ENCODE results near the gene USP50. TPM values are rescaled to one million over a fixed set of nuclear protein-coding genes. Genes with fewer than 3 reads are reported as not detected.
"Not testable (repeated sequence)": the region's sequence is repeated elsewhere in the genome, so short reads cannot be mapped to it uniquely, and the experiment has no call there.

Gene USP50
- total RNA-seq, 1 donor from 2014 or later, result 1.5 TPM

DNA sequence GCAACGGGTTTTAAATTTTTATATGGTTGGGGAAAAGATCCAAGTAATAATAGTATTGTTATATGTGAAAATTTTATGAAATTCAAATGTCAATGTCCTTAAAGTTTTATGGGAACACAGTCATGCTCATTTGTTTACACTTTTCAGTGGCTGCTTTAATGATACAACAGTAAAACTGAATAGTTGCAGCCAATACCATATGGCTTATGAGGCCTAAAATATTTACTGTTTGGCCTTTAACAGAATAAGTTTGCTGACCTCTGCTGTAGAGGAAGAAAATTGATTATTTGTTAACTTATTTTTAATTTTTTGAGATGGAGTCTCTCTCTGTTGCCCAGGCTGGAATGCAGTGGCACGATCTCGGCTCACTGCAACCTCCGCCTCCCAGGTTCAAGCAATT lies 44.7 kb downstream of the USP50 start:
- H3K4me3 Mint-ChIP-seq, result no peak overlapping the region
- DNase-seq (ENCODE audit: low spot score in 2 of 2, unreplicated experiment in 2 of 2), result no peak
- no peaks in the 10 kb centered on the region for H3K9me3 Mint-ChIP-seq
- H3K36me3 Mint-ChIP-seq, result peaks cover 23% of the 10 kb centered on the region
- no peaks in the 10 kb centered on the region for H3K27me3 Mint-ChIP-seq (ENCODE audit: low read depth)
- no peaks in the 10 kb centered on the region for H3K4me1 Mint-ChIP-seq
- H3K27ac Mint-ChIP-seq, result no peak overlapping the region
- TF ChIP-seq, protein P1, sequence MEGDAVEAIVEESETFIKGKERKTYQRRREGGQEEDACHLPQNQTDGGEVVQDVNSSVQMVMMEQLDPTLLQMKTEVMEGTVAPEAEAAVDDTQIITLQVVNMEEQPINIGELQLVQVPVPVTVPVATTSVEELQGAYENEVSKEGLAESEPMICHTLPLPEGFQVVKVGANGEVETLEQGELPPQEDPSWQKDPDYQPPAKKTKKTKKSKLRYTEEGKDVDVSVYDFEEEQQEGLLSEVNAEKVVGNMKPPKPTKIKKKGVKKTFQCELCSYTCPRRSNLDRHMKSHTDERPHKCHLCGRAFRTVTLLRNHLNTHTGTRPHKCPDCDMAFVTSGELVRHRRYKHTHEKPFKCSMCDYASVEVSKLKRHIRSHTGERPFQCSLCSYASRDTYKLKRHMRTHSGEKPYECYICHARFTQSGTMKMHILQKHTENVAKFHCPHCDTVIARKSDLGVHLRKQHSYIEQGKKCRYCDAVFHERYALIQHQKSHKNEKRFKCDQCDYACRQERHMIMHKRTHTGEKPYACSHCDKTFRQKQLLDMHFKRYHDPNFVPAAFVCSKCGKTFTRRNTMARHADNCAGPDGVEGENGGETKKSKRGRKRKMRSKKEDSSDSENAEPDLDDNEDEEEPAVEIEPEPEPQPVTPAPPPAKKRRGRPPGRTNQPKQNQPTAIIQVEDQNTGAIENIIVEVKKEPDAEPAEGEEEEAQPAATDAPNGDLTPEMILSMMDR (IDR thresholded peaks at IDR 0.05; ENCODE audit: unreplicated experiment), result no peak

DNA sequence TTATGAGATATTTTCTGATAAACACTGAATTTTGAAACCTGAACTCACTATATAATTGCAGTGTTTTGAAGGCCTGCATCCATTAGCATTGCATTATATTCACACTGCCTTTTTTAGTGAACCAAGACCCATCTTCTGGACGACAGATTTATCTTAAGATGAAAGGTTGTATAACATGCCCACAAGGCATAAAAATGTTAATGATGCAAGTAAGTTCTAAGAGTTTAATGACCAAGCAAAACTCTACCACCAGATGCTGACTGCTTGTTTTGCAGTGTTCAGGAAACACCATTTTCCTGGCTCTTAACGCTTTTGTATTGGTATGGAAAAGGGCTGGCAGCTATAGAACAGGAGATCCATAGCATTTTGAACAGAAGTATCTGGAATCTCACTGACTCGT lies 46.1 kb downstream of the USP50 start:
- Mint-ChIP-seq H3K27me3 (ENCODE audit: low read depth) (no peaks in the 10 kb centered on the region), H3K36me3 (peaks cover 32% of the 10 kb centered on the region), H3K27ac (no peak overlapping the region)

DNA sequence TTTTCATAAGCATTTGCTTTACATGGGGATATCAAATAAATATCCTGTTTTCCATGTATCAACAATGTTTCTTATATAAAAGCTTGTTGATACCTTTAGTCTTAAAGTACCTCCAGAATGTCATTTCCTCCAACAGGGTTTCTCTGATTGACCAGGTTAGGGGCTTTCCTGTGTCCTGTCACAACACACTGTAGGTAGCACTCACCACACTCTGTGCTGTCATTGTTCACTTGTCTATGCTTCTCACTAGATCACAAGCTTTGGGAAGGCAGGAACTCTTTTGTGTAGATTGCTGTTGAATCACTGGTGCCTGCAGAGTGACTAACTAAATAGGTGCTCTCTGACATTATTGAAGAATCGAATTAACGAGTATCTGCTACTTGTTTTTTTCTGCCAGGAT lies 49.8 kb downstream of the USP50 start:
- Mint-ChIP-seq H3K4me3 (no peak overlapping the region), H3K27me3 (ENCODE audit: low read depth) (no peaks in the 10 kb centered on the region), H3K9me3 (no peaks in the 10 kb centered on the region), H3K27ac (no peak overlapping the region), H3K4me1 (no peaks in the 10 kb centered on the region), H3K36me3 (peaks cover 37% of the 10 kb centered on the region)
- TF ChIP-seq, protein P1 (IDR thresholded peaks at IDR 0.05; ENCODE audit: unreplicated experiment), result no peak
- no peak for DNase-seq (ENCODE audit: low spot score in 2 of 2, unreplicated experiment in 2 of 2)

More for the DNA sequence above, 46.1 kb downstream of the USP50 start:
- TF ChIP-seq, protein P1 (IDR thresholded peaks at IDR 0.05; ENCODE audit: unreplicated experiment), result no peak
- H3K4me1 Mint-ChIP-seq, result no peaks in the 10 kb centered on the region
- DNase-seq (ENCODE audit: low spot score in 2 of 2, unreplicated experiment in 2 of 2), result no peak
- H3K9me3 Mint-ChIP-seq, result no peaks in the 10 kb centered on the region
- no peak overlapping the region for H3K4me3 Mint-ChIP-seq

DNA sequence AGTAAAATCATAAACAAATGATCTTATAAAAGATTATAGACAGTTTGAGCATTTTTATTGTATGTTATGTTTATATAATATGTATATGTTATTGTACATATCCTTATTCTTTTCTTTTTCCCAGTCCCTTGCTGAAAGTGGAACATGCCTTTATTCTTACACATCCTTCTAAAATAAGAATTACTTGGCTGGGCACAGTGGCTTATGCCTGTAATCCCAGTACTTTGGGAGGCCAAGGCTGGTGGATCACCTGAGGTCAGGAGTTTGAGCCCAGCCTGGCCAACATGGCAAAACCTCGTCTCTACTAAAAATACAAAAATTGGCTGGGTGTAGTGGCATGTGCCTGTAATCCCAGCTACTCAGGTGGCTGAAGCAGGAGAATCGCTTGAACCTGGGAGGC lies 51.9 kb downstream of the USP50 start:
- not testable (repeated sequence) for H3K4me3 Mint-ChIP-seq; DNase-seq (ENCODE audit: low spot score in 2 of 2, unreplicated experiment in 2 of 2); H3K27me3 Mint-ChIP-seq (ENCODE audit: low read depth); H3K27ac Mint-ChIP-seq; H3K9me3 Mint-ChIP-seq; H3K4me1 Mint-ChIP-seq
- peaks cover 38% of the 10 kb centered on the region for H3K36me3 Mint-ChIP-seq

DNA sequence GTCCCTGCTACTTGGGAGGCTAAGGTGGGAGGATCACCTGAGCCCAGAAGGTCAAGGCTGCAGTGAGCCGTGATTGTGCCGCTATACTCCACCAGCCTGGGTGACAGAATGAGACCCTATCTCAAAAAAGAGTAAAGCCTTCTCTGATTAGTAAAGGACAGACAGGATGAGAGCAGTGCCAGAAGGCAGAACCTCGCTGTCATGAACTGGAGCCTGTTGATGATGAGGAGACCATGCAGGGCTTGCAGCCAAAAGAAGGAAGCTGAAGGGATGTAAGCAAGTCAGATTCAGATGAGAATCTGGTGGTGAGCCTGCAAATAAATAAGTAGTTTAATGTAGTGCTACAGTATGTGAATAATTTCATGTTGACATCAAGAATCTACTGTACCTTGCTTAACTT lies 52.8 kb downstream of the USP50 start:
- Mint-ChIP-seq H3K36me3 (peaks cover 37% of the 10 kb centered on the region), H3K27me3 (ENCODE audit: low read depth) (no peaks in the 10 kb centered on the region), H3K27ac (no peak overlapping the region), H3K4me3 (no peak overlapping the region), H3K4me1 (no peaks in the 10 kb centered on the region), H3K9me3 (no peaks in the 10 kb centered on the region)
- no peak for DNase-seq (ENCODE audit: low spot score in 2 of 2, unreplicated experiment in 2 of 2)
- TF ChIP-seq, protein P1 (IDR thresholded peaks at IDR 0.05; ENCODE audit: unreplicated experiment), result no peak

DNA sequence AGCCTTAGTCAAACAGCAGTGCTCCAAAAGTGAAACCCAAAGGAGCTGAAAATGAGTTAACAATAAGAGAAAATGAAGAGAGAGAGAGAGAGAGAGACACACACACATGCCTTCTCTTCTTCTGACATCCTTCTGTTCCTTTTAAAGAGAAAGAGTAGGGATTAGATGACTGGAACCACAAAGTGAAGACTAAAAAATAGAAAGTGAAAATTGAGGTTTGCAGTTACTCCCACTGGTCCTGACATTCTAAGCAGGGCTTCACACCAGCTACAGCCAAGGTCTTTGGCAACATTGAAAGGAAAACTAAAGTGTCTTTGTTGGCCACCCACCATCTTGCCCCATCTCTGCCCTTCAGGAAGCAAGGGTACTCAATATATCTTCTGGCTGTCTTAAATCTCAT lies 59.2 kb downstream of the USP50 start:
- Mint-ChIP-seq H3K9me3 (peaks cover 5% of the 10 kb centered on the region), H3K4me1 (no peaks in the 10 kb centered on the region), H3K27ac (no peak overlapping the region), H3K4me3 (no peak overlapping the region), H3K36me3 (peaks cover 48% of the 10 kb centered on the region), H3K27me3 (ENCODE audit: low read depth) (no peaks in the 10 kb centered on the region)
- DNase-seq (ENCODE audit: low spot score in 2 of 2, unreplicated experiment in 2 of 2), result no peak
- TF ChIP-seq, protein P1 (IDR thresholded peaks at IDR 0.05; ENCODE audit: unreplicated experiment), result no peak
